SK-N-SH treated with all-trans-retinoic acid at 6 μM for 48 hours (cell line): ENCODE results near the gene RAB3A.

Experiments used
- ATAC-seq: fragments of 200-7000 bp; cut with Tn5 transposase; 3 replicates; pipeline ENCODE4 v1.9.1; 2020; ENCODE audit warnings: mild to moderate bottlenecking, moderate library complexity
- ARNTL ChIP-seq: fragments of 450-650 bp; formaldehyde crosslinking; IDR thresholded peaks from 2 replicates; pipeline ENCODE4 v1.5.0; 2020; ENCODE audit warnings: low read depth, mild to moderate bottlenecking, moderate library complexity, borderline replicate concordance
- BACH2 ChIP-seq: fragments of 250-450 bp; sonication (Bioruptor Pico); IDR thresholded peaks from 2 replicates; pipeline ENCODE4 v1.9.0; 2021; ENCODE audit warnings: mild to moderate bottlenecking, borderline replicate concordance
- CSDC2 ChIP-seq: fragments of 250-450 bp; sonication (Bioruptor Pico); IDR thresholded peaks from 2 replicates; pipeline ENCODE4 v1.5.0; 2020; ENCODE audit warnings: mild to moderate bottlenecking, moderate library complexity
- ESRRG ChIP-seq: fragments of 250-450 bp; sonication (Bioruptor Pico); IDR thresholded peaks from 2 replicates; pipeline ENCODE4 v1.6.1; 2021; ENCODE audit warnings: mild to moderate bottlenecking
- GLIS3 ChIP-seq: fragments of 250-450 bp; sonication (Bioruptor Pico); IDR thresholded peaks from 2 replicates; pipeline ENCODE4 v1.5.0; 2020; ENCODE audit warnings: mild to moderate bottlenecking, moderate library complexity
- ISL1 ChIP-seq: fragments of 250-450 bp; sonication (Bioruptor Pico); IDR thresholded peaks from 2 replicates; pipeline ENCODE4 v2.1.2; 2022; ENCODE audit warnings: mild to moderate bottlenecking, moderate library complexity
- PPARA ChIP-seq: fragments of 250-450 bp; sonication (Bioruptor Pico); IDR thresholded peaks from 2 replicates; pipeline ENCODE4 v1.5.0; 2020; ENCODE audit warnings: mild to moderate bottlenecking, borderline replicate concordance
- RARB ChIP-seq: fragments of 250-450 bp; sonication (Bioruptor Pico); IDR thresholded peaks from 2 replicates; pipeline ENCODE4 v1.8.0; 2021; ENCODE audit warnings: mild to moderate bottlenecking, moderate library complexity
- SNAI2 ChIP-seq: fragments of 250-450 bp; sonication (Bioruptor Pico); IDR thresholded peaks from 2 replicates; pipeline ENCODE4 v1.5.0; 2020; ENCODE audit warnings: mild to moderate bottlenecking, moderate library complexity
- TCF4 ChIP-seq: fragments of 250-450 bp; sonication (Bioruptor Pico); IDR thresholded peaks from 2 replicates; pipeline ENCODE4 v1.8.0; 2021; ENCODE audit warnings: mild to moderate bottlenecking, moderate library complexity, borderline replicate concordance
- TOX ChIP-seq: fragments of 250-450 bp; sonication (Bioruptor Pico); IDR thresholded peaks from 2 replicates; pipeline ENCODE4 v1.8.0; 2021; ENCODE audit warnings: mild to moderate bottlenecking, moderate library complexity, borderline replicate concordance
- ZC3H10 ChIP-seq: fragments of 250-450 bp; sonication (Bioruptor Pico); IDR thresholded peaks from 2 replicates; pipeline ENCODE4 v1.5.1; 2021; ENCODE audit warnings: mild to moderate bottlenecking, moderate library complexity
- ZNF565 ChIP-seq: fragments of 450-650 bp; formaldehyde crosslinking; conservative IDR thresholded peaks from 2 replicates; pipeline ENCODE4 v1.5.0; 2020; ENCODE audit warnings: low read depth, mild to moderate bottlenecking, moderate library complexity
- ZNF70 ChIP-seq: fragments of 450-650 bp; formaldehyde crosslinking; IDR thresholded peaks from 2 replicates; pipeline ENCODE4 v1.5.0; 2020; ENCODE audit warnings: mild to moderate bottlenecking, moderate library complexity
- ZNF8 ChIP-seq: fragments of 450-650 bp; formaldehyde crosslinking; IDR thresholded peaks from 2 replicates; pipeline ENCODE4 v1.5.0; 2020; ENCODE audit warnings: mild to moderate bottlenecking, moderate library complexity
- TF ChIP-seq, protein P1 (sequence below): fragments of 250-450 bp; sonication (Bioruptor Pico); IDR thresholded peaks from 2 replicates; pipeline ENCODE4 v1.5.1; 2020; ENCODE audit warnings: low read depth, mild to moderate bottlenecking, moderate library complexity
- TF ChIP-seq, protein P2 (sequence below): fragments of 250-450 bp; sonication (Bioruptor Pico); IDR thresholded peaks from 2 replicates; pipeline ENCODE4 v1.8.0; 2020; ENCODE audit warnings: mild to moderate bottlenecking, moderate library complexity, borderline replicate concordance
- TF ChIP-seq, protein P3 (sequence below): fragments of 250-450 bp; sonication (Bioruptor Pico); IDR thresholded peaks from 2 replicates; pipeline ENCODE4 v1.5.1; 2021; ENCODE audit warnings: mild to moderate bottlenecking, moderate library complexity
- TF ChIP-seq, protein P4 (sequence below): fragments of 250-450 bp; sonication (Bioruptor Pico); IDR thresholded peaks from 2 replicates; pipeline ENCODE4 v1.5.0; 2020; ENCODE audit warnings: mild to moderate bottlenecking, moderate library complexity

RAB3A gene

DNA sequence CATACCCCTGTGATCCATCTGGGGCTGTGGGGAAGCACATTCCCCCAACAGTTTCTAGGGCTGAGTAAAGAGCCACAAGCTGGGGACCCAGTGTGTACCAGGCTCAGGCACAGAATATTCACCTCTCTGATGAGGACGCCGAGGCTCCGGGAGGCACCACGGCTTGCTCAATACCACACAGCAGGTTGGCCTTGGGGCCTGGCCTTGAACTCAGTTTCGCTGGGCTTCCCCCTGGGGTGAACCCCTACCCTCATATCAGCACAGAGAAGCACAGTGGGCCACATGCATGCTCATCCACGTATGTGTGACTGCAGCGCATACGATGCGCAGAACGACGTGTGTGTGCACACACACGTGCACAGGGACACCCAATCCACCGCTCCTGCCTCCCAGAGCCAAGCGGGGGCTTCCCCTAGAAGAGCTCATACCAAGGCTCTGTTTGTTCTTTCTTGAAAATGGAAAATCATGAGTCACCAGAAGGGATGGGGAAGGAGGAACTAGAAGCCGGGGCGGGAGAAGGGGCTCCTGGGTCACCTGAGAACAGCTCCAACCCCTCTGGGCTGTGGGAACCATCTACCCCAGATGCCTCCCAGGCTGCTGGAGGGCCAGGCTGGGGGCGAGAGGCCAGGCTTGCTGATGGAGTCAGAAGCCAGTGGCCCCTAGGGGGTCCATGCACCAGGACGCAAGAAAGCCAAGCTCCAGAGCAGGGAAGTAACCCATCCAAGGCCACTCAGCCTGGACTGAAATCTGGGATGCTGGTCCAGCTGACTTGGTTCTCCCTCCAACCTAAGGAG lies 27.3 kb upstream of the RAB3A start:
- TF ChIP-seq BACH2 (CRISPR knock-in tag) (no peak), RARB (no peak)
- ATAC-seq: no peak

DNA sequence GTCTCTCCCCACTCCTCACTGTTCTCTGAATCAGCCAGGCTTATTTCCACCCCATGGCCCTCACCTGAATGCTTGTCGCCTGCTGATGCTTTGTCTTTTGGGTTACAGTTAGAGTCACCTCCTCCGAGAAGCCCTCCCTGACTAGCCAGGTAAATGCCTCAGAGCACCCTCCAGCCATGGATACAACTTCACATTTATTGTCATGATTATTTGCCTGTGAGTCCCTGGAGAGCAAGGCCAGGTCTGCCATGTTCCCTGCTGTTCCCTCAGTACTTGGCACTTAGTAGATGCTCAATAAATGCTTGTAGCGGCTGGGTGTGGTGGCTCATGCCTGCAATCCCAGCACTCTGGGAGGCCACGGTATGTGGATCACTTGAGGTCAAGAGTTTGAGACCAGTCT lies 26.1 kb upstream of the RAB3A start:
- TF ChIP-seq ZNF70 (CRISPR knock-in tag): no peak
- no peak for TF ChIP-seq SNAI2 (CRISPR knock-in tag)
- no peak for TF ChIP-seq TOX (CRISPR knock-in tag)
- no peak for TF ChIP-seq CSDC2 (CRISPR knock-in tag)
- TF ChIP-seq ARNTL: no peak
- TF ChIP-seq GLIS3 (CRISPR knock-in tag): no peak
- TF ChIP-seq, protein P1, sequence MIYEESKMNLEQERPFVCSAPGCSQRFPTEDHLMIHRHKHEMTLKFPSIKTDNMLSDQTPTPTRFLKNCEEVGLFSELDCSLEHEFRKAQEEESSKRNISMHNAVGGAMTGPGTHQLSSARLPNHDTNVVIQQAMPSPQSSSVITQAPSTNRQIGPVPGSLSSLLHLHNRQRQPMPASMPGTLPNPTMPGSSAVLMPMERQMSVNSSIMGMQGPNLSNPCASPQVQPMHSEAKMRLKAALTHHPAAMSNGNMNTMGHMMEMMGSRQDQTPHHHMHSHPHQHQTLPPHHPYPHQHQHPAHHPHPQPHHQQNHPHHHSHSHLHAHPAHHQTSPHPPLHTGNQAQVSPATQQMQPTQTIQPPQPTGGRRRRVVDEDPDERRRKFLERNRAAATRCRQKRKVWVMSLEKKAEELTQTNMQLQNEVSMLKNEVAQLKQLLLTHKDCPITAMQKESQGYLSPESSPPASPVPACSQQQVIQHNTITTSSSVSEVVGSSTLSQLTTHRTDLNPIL (CRISPR knock-in tag): no peak
- no peak for TF ChIP-seq RARB
- no peak for TF ChIP-seq ZC3H10 (CRISPR knock-in tag)
- TF ChIP-seq ISL1: no peak
- TF ChIP-seq ESRRG (CRISPR knock-in tag): no peak
- TF ChIP-seq, protein P2, sequence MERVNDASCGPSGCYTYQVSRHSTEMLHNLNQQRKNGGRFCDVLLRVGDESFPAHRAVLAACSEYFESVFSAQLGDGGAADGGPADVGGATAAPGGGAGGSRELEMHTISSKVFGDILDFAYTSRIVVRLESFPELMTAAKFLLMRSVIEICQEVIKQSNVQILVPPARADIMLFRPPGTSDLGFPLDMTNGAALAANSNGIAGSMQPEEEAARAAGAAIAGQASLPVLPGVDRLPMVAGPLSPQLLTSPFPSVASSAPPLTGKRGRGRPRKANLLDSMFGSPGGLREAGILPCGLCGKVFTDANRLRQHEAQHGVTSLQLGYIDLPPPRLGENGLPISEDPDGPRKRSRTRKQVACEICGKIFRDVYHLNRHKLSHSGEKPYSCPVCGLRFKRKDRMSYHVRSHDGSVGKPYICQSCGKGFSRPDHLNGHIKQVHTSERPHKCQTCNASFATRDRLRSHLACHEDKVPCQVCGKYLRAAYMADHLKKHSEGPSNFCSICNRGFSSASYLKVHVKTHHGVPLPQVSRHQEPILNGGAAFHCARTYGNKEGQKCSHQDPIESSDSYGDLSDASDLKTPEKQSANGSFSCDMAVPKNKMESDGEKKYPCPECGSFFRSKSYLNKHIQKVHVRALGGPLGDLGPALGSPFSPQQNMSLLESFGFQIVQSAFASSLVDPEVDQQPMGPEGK: no peak
- no peak for ATAC-seq

DNA sequence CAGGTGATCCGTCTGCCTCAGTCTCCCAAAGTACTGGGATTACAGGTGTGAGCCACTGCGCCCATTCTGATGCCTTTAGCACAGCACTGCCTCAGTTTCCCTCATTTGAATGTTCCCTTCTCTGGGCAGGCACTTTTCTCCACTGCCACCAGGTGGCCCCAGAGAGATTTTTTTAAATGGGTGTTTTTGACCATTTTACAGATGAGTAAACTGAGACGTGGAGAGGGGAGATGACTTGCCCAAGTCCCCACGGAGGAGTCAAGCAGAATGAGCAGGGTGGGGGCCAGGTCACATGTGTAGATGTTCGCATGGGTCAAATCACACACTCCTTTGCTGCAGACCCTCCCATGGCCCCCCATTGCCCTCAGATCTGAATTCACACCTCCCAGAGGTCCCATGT lies 25.6 kb upstream of the RAB3A start:
- ATAC-seq: no peak
- TF ChIP-seq ISL1 (no peak), TCF4 (CRISPR knock-in tag) (no peak), CSDC2 (CRISPR knock-in tag) (no peak), PPARA (CRISPR knock-in tag) (no peak), BACH2 (CRISPR knock-in tag) (no peak), ZC3H10 (CRISPR knock-in tag) (no peak), ZNF70 (CRISPR knock-in tag) (no peak), TOX (CRISPR knock-in tag) (no peak), ARNTL (no peak), ESRRG (CRISPR knock-in tag) (no peak), ZNF8 (CRISPR knock-in tag) (no peak), GLIS3 (CRISPR knock-in tag) (no peak), RARB (no peak), ZNF565 (CRISPR knock-in tag) (no peak), SNAI2 (CRISPR knock-in tag) (no peak)
- TF ChIP-seq, protein P1 (CRISPR knock-in tag): no peak
- TF ChIP-seq, protein P3, sequence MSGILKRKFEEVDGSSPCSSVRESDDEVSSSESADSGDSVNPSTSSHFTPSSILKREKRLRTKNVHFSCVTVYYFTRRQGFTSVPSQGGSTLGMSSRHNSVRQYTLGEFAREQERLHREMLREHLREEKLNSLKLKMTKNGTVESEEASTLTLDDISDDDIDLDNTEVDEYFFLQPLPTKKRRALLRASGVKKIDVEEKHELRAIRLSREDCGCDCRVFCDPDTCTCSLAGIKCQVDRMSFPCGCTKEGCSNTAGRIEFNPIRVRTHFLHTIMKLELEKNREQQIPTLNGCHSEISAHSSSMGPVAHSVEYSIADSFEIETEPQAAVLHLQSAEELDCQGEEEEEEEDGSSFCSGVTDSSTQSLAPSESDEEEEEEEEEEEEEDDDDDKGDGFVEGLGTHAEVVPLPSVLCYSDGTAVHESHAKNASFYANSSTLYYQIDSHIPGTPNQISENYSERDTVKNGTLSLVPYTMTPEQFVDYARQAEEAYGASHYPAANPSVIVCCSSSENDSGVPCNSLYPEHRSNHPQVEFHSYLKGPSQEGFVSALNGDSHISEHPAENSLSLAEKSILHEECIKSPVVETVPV (CRISPR knock-in tag): no peak
- TF ChIP-seq, protein P4, sequence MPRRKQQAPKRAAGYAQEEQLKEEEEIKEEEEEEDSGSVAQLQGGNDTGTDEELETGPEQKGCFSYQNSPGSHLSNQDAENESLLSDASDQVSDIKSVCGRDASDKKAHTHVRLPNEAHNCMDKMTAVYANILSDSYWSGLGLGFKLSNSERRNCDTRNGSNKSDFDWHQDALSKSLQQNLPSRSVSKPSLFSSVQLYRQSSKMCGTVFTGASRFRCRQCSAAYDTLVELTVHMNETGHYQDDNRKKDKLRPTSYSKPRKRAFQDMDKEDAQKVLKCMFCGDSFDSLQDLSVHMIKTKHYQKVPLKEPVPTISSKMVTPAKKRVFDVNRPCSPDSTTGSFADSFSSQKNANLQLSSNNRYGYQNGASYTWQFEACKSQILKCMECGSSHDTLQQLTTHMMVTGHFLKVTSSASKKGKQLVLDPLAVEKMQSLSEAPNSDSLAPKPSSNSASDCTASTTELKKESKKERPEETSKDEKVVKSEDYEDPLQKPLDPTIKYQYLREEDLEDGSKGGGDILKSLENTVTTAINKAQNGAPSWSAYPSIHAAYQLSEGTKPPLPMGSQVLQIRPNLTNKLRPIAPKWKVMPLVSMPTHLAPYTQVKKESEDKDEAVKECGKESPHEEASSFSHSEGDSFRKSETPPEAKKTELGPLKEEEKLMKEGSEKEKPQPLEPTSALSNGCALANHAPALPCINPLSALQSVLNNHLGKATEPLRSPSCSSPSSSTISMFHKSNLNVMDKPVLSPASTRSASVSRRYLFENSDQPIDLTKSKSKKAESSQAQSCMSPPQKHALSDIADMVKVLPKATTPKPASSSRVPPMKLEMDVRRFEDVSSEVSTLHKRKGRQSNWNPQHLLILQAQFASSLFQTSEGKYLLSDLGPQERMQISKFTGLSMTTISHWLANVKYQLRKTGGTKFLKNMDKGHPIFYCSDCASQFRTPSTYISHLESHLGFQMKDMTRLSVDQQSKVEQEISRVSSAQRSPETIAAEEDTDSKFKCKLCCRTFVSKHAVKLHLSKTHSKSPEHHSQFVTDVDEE (CRISPR knock-in tag): no peak
